HL-60 (cell line): Measurements from ENCODE around the gene AGAP9.

Source experiments
- DNase-seq, 2 experiments: peaks; one replicate each; pipeline ENCODE4 v3.0.0-alpha.2; 2010 to 2020; ENCODE audit warnings: low read depth in 1 of 2, low spot score in 1 of 2
- H3K27ac ChIP-seq: fragments of 250-450 bp; sonication (Bioruptor Pico); replicated peaks from 2 replicates; pipeline ENCODE4 v1.5.1; 2020; ENCODE audit warnings: mild to moderate bottlenecking, moderate library complexity
- H3K27me3 ChIP-seq: fragments of 250-450 bp; sonication (Bioruptor Pico); 2 replicates; pipeline ENCODE4 v1.5.1; 2021; ENCODE audit warnings: mild to moderate bottlenecking, moderate library complexity; ENCODE audit not compliant: insufficient read depth, poor library complexity, severe bottlenecking
- H3K4me3 ChIP-seq: replicated peaks from 2 replicates; pipeline ENCODE4 v1.5.1; 2011; ENCODE audit warnings: mild to moderate bottlenecking, control low read depth, low read length; ENCODE audit not compliant: insufficient read depth
- POLR2AphosphoS5 ChIP-seq: IDR thresholded peaks from 2 replicates; pipeline ENCODE4 v1.6.1; 2012; ENCODE audit warnings: low read depth

The AGAP9 gene

DNA sequence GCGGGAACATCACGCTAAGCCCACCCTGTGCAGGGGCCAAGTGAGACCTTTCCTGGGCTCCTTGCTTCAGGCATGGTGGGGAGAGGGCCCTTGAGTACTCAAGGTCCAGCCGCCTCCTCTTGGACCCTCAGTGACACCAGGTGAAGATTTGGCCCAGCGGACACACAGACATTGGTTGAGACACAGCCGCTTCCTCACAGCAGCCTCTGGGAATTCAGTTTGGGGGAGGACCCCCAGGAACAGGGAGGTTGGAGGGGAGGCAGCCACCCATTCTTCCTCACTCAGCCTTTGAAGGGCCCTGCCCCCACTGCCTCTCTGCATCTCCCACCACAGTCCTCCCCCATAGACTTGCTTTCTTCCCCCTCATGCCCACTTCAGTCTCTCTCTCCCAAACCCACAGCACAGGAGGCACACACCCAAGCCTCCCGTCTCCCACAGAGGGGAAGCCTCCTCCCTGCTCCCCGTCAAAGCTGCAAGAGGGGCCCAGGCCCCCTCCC is 71.4 kb downstream of the AGAP9 start:
- Histone ChIP-seq H3K27ac (no peak overlapping the region), H3K27me3 (no peaks in the 10 kb centered on the region), H3K4me3 (no peak overlapping the region)
- no peak for DNase-seq
- TF ChIP-seq POLR2AphosphoS5 = no peak
